ENCODE results near the gene NTRK1.

DNA sequence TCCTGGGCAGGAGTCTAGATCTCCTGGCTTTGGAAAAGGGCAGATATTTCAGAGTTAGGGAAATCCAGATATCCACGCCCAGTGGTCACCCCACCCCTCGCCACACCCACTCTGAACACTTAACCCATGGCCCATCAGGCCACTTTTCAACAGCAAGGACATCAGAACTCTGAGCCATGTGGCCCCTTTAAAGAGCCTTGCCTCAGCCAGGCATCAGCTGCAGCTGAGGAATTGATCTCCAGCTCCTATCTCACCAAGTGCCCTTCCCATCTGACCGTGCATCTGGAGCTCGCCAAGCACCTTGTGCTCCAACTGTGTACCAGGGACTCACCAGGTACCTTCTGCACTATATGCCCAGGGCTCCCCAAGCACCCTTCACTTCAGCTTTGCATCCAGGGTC is 23.8 kb upstream of the NTRK1 start:
- TF ChIP-seq, protein P1, sequence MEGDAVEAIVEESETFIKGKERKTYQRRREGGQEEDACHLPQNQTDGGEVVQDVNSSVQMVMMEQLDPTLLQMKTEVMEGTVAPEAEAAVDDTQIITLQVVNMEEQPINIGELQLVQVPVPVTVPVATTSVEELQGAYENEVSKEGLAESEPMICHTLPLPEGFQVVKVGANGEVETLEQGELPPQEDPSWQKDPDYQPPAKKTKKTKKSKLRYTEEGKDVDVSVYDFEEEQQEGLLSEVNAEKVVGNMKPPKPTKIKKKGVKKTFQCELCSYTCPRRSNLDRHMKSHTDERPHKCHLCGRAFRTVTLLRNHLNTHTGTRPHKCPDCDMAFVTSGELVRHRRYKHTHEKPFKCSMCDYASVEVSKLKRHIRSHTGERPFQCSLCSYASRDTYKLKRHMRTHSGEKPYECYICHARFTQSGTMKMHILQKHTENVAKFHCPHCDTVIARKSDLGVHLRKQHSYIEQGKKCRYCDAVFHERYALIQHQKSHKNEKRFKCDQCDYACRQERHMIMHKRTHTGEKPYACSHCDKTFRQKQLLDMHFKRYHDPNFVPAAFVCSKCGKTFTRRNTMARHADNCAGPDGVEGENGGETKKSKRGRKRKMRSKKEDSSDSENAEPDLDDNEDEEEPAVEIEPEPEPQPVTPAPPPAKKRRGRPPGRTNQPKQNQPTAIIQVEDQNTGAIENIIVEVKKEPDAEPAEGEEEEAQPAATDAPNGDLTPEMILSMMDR (IDR thresholded peaks at IDR 0.05; ENCODE audit: low read depth, low read length) = no peak
- TF ChIP-seq POLR2A (IDR thresholded peaks at IDR 0.05; ENCODE audit: extremely low read depth, insufficient read length) = no peak
